Peyer's patch (tissue), 4 donors: Measurements from ENCODE around the gene COMMD9.

Source experiments
- POLR2A ChIP-seq, 2 donors: fragments of 450-650 bp; IDR thresholded peaks; one replicate each; pipeline ENCODE4 v1.5.1; 2017; ENCODE audit warnings: antibody characterized with exemption in 2 of 2, mild to moderate bottlenecking in 2 of 2, moderate library complexity in 2 of 2
- TF ChIP-seq, protein P1 (sequence below), 6 experiments: fragments of 450-650 bp in 4 of 6; fragments of 200-600 bp in 2 of 6; sonication (generic) in 1 of 6; IDR thresholded peaks; one replicate each; pipeline ENCODE4 v1.5.1; 2017 to 2019; ENCODE audit warnings: antibody characterized with exemption in 6 of 6, mild to moderate bottlenecking in 3 of 6, moderate library complexity in 1 of 6

DNA sequence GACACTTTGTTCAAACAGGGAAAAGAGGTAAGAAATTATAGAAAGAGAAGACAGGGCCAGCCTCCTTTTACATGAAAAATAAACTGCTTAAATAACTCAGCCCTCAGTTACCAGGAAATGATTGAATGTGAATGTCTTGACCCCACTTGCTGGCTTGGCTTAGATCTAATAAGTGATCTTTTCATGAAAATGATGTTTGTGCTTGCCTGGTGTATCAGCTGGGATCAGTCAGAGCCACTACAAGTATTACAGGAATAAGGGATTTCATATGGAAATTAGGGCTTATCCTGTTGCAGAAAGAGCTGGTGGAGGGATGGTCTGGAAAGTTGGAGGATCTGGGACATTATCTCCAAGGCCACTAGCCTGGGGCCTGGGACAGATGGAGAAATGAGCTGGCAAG, 51.8 kb downstream of the COMMD9 start:
- TF ChIP-seq, protein P1, sequence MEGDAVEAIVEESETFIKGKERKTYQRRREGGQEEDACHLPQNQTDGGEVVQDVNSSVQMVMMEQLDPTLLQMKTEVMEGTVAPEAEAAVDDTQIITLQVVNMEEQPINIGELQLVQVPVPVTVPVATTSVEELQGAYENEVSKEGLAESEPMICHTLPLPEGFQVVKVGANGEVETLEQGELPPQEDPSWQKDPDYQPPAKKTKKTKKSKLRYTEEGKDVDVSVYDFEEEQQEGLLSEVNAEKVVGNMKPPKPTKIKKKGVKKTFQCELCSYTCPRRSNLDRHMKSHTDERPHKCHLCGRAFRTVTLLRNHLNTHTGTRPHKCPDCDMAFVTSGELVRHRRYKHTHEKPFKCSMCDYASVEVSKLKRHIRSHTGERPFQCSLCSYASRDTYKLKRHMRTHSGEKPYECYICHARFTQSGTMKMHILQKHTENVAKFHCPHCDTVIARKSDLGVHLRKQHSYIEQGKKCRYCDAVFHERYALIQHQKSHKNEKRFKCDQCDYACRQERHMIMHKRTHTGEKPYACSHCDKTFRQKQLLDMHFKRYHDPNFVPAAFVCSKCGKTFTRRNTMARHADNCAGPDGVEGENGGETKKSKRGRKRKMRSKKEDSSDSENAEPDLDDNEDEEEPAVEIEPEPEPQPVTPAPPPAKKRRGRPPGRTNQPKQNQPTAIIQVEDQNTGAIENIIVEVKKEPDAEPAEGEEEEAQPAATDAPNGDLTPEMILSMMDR (IDR thresholded peaks at IDR 0.05): no peak
- TF ChIP-seq POLR2A (IDR thresholded peaks at IDR 0.05): no peak
